ENCODE data around the gene CAST.

CAST gene

DNA sequence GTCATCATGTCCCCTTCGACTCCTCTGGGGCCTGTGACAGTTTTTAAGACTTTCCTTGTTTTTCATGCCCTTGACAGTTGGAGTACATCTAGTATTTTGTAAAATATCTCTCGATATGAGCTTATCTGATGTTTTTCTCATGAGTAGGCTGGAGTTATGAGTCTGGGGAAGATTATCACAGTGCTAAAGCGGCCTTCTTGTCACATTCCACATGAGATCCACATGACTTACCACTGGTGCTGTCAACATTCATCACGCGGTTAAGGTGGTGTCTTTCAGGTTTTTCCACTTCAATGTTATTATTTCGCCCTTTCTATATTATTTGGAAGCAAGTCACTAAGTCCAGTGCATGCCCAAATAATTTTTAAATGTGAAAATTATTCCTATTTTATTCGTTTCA lies 17.1 kb upstream of the CAST start:
- Histone ChIP-seq H3K36me3 (ENCODE audit: control insufficient read depth, insufficient read depth, low read length) (no peaks in the 10 kb centered on the region), H3K27ac (ENCODE audit: low read depth, low read length, severe bottlenecking) (no peak overlapping the region), H3K4me3 (ENCODE audit: extremely low read depth, insufficient read depth, low read length, poor library complexity, severe bottlenecking) (no peak overlapping the region), H3K9me3 (ENCODE audit: control insufficient read depth, low read length) (no peaks in the 10 kb centered on the region), H3K4me1 (ENCODE audit: control insufficient read depth, insufficient read depth, low read length, poor library complexity, severe bottlenecking) (peaks cover 10% of the 10 kb centered on the region)
- 88 to 93% methylated on average over 3 to 4 of the region's 7 CpGs for WGBS, 2 experiments (ENCODE audit: insufficient coverage in 2 of 2)

DNA sequence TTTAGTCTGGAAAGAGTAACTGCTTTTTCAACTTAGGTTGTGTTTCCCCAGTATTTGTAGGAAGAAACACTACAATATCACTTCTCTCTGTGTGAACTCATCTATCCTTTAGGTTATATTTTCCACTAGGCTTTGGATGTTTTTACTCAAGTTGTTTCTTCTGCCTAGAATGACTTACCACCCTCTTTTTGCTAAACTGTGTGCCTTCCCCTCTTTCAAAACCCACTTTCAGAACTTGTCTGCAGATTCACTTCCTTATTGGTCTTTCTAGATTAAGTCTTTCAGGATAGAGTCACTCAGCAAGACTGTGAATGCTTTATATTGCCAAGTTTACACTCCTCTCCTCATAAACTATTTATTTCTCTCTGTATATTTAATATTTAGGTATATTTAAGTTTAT lies 14.2 kb upstream of the CAST start:
- Histone ChIP-seq H3K4me1 (ENCODE audit: control insufficient read depth, insufficient read depth, low read length, poor library complexity, severe bottlenecking) (no peaks in the 10 kb centered on the region), H3K27ac (ENCODE audit: low read depth, low read length, severe bottlenecking) (no peak overlapping the region), H3K36me3 (ENCODE audit: control insufficient read depth, insufficient read depth, low read length) (no peaks in the 10 kb centered on the region), H3K9me3 (ENCODE audit: control insufficient read depth, low read length) (no peaks in the 10 kb centered on the region), H3K4me3 (ENCODE audit: extremely low read depth, insufficient read depth, low read length, poor library complexity, severe bottlenecking) (no peak overlapping the region)

DNA sequence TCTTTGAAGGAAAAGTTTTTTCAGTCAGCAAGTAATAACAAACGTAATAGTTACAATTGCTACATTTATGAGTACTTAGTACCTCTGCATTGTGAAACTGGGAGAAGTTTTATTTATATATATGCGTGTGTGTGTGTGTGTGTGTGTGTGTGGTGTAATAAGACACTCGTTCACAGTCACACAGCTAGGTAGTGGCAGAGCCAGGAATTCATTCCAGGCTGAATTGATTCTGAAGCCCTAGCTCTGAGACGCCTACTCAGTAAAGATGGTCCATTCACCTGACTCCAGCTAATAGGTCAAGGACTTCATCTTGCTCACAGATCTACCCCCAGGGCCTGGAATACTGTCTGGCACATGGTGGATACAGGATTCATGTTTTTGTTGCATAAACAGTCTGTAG lies 13.6 kb upstream of the CAST start:
- Histone ChIP-seq H3K36me3 (ENCODE audit: control insufficient read depth, insufficient read depth, low read length) (no peaks in the 10 kb centered on the region), H3K9me3 (ENCODE audit: control insufficient read depth, low read length) (no peaks in the 10 kb centered on the region), H3K4me3 (ENCODE audit: extremely low read depth, insufficient read depth, low read length, poor library complexity, severe bottlenecking) (no peak overlapping the region), H3K27ac (ENCODE audit: low read depth, low read length, severe bottlenecking) (no peak overlapping the region), H3K4me1 (ENCODE audit: control insufficient read depth, insufficient read depth, low read length, poor library complexity, severe bottlenecking) (no peaks in the 10 kb centered on the region)
- WGBS, 2 experiments (ENCODE audit: insufficient coverage in 2 of 2) = 38 to 51% methylated on average over 2 to 3 of the region's 4 CpGs

DNA sequence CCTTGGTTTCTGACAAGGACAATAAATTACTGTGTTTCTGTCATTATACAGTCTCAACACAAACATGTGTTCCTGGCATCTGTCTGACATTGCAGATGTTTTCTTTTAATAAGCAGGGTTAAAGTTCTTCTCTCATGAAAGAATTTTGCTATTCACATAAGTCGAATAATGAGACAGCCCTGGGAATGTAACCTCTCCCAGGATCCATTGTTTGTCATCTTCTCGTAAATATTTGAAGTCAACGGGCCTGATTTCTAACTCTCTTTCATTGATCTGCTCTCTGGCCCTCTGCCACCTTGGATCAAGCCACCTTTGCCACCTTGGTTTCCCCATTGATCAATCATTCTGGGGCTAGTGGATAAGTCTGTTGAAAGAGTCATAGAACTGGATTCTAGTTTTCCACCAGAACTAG lies 12.9 kb upstream of the CAST start:
- H3K4me3 ChIP-seq (ENCODE audit: extremely low read depth, insufficient read depth, low read length, poor library complexity, severe bottlenecking) = no peak overlapping the region
- H3K9me3 ChIP-seq (ENCODE audit: control insufficient read depth, low read length) = no peaks in the 10 kb centered on the region
- H3K36me3 ChIP-seq (ENCODE audit: control insufficient read depth, insufficient read depth, low read length) = no peaks in the 10 kb centered on the region
- 87 to 93% methylated on average over 3 of the region's 3 CpGs for WGBS, 2 experiments (ENCODE audit: insufficient coverage in 2 of 2)
- H3K27ac ChIP-seq (ENCODE audit: low read depth, low read length, severe bottlenecking) = no peak overlapping the region
- no peaks in the 10 kb centered on the region for H3K4me1 ChIP-seq (ENCODE audit: control insufficient read depth, insufficient read depth, low read length, poor library complexity, severe bottlenecking)

DNA sequence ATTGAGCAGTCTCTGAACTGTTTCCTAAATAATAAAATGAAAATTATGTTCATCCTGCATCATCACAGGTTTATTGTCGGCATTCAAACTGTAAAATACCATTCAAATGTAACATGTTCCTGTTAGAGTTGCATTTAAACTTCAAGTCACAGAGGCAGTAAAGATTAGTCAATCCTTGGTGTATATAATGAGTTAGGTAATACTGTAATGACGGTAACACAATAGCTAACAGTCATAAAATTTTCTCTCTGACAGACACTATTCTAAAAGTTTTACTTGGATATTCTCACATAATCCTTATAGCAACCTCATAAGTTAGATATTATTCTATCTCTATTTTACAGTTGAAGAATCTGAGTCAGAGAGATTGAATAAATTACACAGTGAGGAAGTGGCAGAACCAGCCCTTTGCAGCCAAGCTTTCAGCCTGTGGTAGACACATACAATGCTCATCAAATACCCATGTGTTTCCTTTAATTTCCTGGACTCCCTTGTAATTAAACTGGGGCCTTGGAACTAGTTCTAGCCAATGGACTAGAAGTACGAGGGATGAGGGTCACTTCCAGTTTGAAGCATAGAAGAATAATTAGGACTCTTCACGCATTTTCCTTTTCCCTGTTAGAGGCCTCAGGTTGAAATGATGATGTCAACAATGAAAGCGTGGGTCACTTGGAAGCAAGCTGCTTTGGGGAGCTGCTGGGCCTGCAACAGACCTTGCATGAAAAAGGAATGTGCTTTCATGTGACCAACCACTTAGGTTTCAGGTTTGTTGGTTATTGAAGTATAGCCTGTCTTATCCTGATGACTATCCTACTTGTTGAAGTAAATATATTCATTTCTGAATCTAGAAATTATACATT lies 12.3 kb upstream of the CAST start:
- Histone ChIP-seq H3K36me3 (ENCODE audit: control insufficient read depth, insufficient read depth, low read length) (no peaks in the 10 kb centered on the region), H3K27ac (ENCODE audit: low read depth, low read length, severe bottlenecking) (no peak overlapping the region), H3K9me3 (ENCODE audit: control insufficient read depth, low read length) (no peaks in the 10 kb centered on the region), H3K4me1 (ENCODE audit: control insufficient read depth, insufficient read depth, low read length, poor library complexity, severe bottlenecking) (no peaks in the 10 kb centered on the region), H3K4me3 (ENCODE audit: extremely low read depth, insufficient read depth, low read length, poor library complexity, severe bottlenecking) (no peak overlapping the region)
- 88 to 94% methylated on average over 2 to 3 of the region's 5 CpGs for WGBS, 2 experiments (ENCODE audit: insufficient coverage in 2 of 2)

DNA sequence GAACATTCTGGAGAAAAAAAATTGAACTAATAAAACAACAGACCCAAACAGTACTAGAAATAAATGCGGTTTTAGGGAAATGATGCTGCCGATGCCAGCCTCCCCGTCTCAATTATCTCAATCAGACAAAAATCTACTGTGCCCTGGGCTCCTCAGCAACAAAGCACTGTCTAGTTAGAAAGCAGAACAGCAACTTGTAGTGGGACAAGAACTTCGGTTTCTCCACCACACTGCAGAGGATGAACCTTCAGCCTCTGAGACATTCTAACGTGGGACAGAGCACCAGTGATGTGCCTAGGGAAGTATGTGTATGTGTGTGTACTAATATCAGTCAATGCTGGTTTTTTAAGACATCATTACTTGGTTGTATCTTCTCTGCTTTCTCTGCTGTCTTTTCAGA lies 11.1 kb upstream of the CAST start:
- no peaks in the 10 kb centered on the region for H3K9me3 ChIP-seq (ENCODE audit: control insufficient read depth, low read length)
- H3K4me1 ChIP-seq (ENCODE audit: control insufficient read depth, insufficient read depth, low read length, poor library complexity, severe bottlenecking) = no peaks in the 10 kb centered on the region
- no peak overlapping the region for H3K27ac ChIP-seq (ENCODE audit: low read depth, low read length, severe bottlenecking)
- no peaks in the 10 kb centered on the region for H3K36me3 ChIP-seq (ENCODE audit: control insufficient read depth, insufficient read depth, low read length)
- 70 to 100% methylated on average over 2 of the region's 5 CpGs for WGBS, 2 experiments (ENCODE audit: insufficient coverage in 2 of 2)
- H3K4me3 ChIP-seq (ENCODE audit: extremely low read depth, insufficient read depth, low read length, poor library complexity, severe bottlenecking) = no peak overlapping the region

DNA sequence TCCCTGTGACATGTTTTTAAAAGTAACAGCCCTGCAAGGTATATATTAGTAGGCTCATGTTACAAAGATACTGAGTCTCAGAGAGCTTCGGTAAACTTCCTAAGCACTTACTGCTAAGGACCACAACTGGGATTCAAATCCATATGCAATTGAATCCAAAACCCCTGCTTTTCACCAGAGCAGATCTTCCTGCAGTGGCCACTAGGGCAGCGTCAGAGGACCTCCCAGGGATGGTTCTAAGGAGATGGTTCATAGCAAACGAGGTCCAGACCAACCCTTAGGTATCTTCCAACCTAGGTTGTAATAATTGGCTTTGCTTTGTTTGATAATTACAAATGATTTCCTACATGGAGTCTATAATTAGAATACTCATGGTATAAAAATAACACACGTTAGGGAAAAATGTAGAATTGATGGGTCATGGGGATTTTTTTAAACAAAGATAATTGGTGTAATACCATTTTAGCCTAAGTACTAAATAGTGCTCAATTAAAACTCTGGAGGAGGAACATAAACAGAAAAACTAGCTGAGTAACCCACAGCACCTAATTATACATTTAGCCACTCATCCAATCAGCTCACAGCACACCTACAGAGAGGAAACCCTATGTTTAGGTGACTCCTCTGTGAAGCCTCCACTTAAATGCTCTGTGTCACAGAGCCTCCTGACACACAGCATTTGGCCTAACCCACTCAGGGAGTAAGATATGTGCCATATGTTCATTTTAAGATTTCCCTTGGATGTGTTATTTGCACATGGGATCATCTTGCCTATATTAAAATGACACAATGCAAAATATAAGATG lies 10.0 kb upstream of the CAST start:
- no peak overlapping the region for H3K4me3 ChIP-seq (ENCODE audit: extremely low read depth, insufficient read depth, low read length, poor library complexity, severe bottlenecking)
- 20 to 45% methylated on average over 1 to 2 of the region's 4 CpGs for WGBS, 2 experiments (ENCODE audit: insufficient coverage in 2 of 2)
- H3K36me3 ChIP-seq (ENCODE audit: control insufficient read depth, insufficient read depth, low read length) = no peaks in the 10 kb centered on the region
- H3K4me1 ChIP-seq (ENCODE audit: control insufficient read depth, insufficient read depth, low read length, poor library complexity, severe bottlenecking) = no peaks in the 10 kb centered on the region
- no peaks in the 10 kb centered on the region for H3K9me3 ChIP-seq (ENCODE audit: control insufficient read depth, low read length)
- no peak overlapping the region for H3K27ac ChIP-seq (ENCODE audit: low read depth, low read length, severe bottlenecking)

DNA sequence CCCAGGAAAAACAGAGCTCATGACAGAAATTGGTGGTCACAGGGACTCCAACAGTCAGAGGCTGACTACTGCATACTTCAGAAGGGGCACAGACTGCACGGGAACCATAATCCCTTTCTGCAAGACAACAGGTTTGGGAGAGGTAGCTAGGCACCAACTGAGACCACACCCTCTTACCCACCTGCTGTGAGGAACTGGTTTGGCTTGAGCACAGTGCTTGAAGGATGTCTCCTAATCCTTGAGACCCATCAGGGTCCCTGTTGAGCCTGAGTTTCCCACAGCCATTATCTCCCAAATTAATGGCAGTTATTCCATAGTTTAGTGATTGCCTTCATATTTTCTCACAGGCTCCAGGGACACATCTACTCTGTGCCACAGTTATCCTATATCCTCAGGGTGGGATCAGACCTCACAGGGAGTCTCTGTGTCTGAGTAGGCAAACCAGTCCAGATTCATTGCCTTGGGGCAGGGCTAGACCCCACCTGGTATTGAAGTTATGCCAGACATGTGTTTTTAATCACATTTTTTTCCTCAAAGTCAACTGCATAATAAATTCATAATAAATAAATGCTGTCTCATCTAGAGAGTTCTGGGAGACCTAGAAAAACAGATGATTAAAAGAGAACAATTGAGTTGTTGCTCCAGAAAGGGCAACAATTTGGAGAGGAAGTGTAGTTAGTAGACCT lies 9.3 kb upstream of the CAST start:
- Histone ChIP-seq H3K4me3 (ENCODE audit: extremely low read depth, insufficient read depth, low read length, poor library complexity, severe bottlenecking) (no peak overlapping the region), H3K36me3 (ENCODE audit: control insufficient read depth, insufficient read depth, low read length) (no peaks in the 10 kb centered on the region), H3K9me3 (ENCODE audit: control insufficient read depth, low read length) (no peaks in the 10 kb centered on the region), H3K4me1 (ENCODE audit: control insufficient read depth, insufficient read depth, low read length, poor library complexity, severe bottlenecking) (peaks cover under 1% of the 10 kb centered on the region), H3K27ac (ENCODE audit: low read depth, low read length, severe bottlenecking) (no peak overlapping the region)
- WGBS, 2 experiments (ENCODE audit: insufficient coverage in 2 of 2) = 40% methylated on average over 1 of the region's 1 CpG; no CpG with 5 or more reads in 1 of the 2 experiments

DNA sequence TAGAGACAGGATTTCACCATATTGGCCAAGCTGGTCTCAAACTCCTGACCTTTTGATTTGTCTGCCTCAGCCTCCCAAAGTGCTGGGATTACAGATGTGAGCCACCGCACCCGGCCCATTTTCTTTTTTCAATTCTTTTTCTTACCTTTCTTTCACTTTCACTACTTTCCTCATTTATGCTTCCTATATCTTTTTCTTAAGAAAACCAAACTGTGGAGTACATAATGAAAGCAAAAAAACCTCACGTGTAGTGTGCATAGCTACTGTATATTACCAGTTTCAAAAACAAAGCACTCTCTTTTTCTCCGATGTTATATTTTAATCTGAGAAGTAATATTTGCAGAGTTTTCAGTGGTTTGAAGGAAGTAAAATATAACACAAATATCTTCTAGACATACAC lies 8.0 kb upstream of the CAST start:
- H3K27ac ChIP-seq (ENCODE audit: low read depth, low read length, severe bottlenecking) = no peak overlapping the region
- H3K4me1 ChIP-seq (ENCODE audit: control insufficient read depth, insufficient read depth, low read length, poor library complexity, severe bottlenecking) = peaks cover 5% of the 10 kb centered on the region
- 78 to 100% methylated on average over 2 of the region's 4 CpGs for WGBS, 2 experiments (ENCODE audit: insufficient coverage in 2 of 2)
- H3K36me3 ChIP-seq (ENCODE audit: control insufficient read depth, insufficient read depth, low read length) = no peaks in the 10 kb centered on the region
- H3K4me3 ChIP-seq (ENCODE audit: extremely low read depth, insufficient read depth, low read length, poor library complexity, severe bottlenecking) = no peak overlapping the region
- H3K9me3 ChIP-seq (ENCODE audit: control insufficient read depth, low read length) = no peaks in the 10 kb centered on the region

DNA sequence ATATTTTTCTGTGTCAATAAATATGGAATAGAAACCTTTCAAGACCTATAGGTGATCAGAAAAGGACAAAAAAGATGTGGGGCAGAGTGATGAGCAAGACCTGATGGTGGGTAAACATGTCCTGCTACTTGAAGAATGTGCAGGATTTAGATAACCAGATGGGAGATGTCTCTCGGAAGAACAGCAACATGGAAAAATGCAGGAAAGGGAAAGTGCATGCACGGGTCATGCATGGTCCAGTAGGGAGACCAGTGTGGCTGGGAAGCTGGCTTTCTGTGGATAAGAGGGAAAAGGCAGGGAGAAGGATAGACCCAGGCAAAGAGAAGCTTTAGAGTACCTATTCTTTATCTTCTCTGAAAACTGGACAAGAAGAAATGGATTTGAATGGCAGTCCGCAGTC lies 7.1 kb upstream of the CAST start:
- Histone ChIP-seq H3K4me3 (ENCODE audit: extremely low read depth, insufficient read depth, low read length, poor library complexity, severe bottlenecking) (no peak overlapping the region), H3K9me3 (ENCODE audit: control insufficient read depth, low read length) (no peaks in the 10 kb centered on the region), H3K27ac (ENCODE audit: low read depth, low read length, severe bottlenecking) (no peak overlapping the region), H3K4me1 (ENCODE audit: control insufficient read depth, insufficient read depth, low read length, poor library complexity, severe bottlenecking) (peaks cover 5% of the 10 kb centered on the region), H3K36me3 (ENCODE audit: control insufficient read depth, insufficient read depth, low read length) (no peaks in the 10 kb centered on the region)
- whole genome bisulfite sequencing, 2 experiments (ENCODE audit: insufficient coverage in 2 of 2) = 69 to 87% methylated on average over 2 to 3 of the region's 3 CpGs

Measured in mesodermal cell (in vitro differentiated cells).